Panc1 (cell line): ENCODE measurements around the gene ATG10. TPM values are rescaled to one million over a fixed set of nuclear protein-coding genes. Genes with fewer than 3 reads are reported as not detected.
A peak's percentile ranks its signal among the peaks of the same experiment; 100 is the strongest.

Experiments used
- ATAC-seq: fragments of 200-7000 bp; cut with Tn5 transposase; 2 replicates; pipeline ENCODE4 v1.9.1; 2020; ENCODE audit warnings: mild to moderate bottlenecking, moderate library complexity
- BruUV-seq: library from RNA; stranded (reverse); fragments of 400-500 nt; replicated peaks from 2 replicates; lab custom pipeline; 2021; lab: Mats Ljungman, UMichigan
- CTCF ChIA-PET: fragments of 300-600 bp; sonication (Branson Sonifier 250); formaldehyde crosslinking; loops from one replicate; lab custom pipeline; 2022; ENCODE audit warnings: antibody characterized with exemption; lab: Charles Lee
- POLR2A ChIA-PET: fragments of 300-600 bp; sonication (Branson Sonifier 250); formaldehyde crosslinking; loops from one replicate; lab custom pipeline; 2022; ENCODE audit warnings: antibody characterized with exemption; lab: Charles Lee
- DNase-seq: peaks from one replicate; pipeline ENCODE4 v3.0.0-alpha.2; 2010; ENCODE audit warnings: low read depth, low spot score
- H3K27ac ChIP-seq: 2 replicates; pipeline ENCODE4 v1.5.1; 2011; ENCODE audit warnings: mild to moderate bottlenecking, low read length, inconsistent platforms
- H3K27me3 ChIP-seq: fragments of 200-500 bp; sonication (Bioruptor generic); 2 replicates; pipeline ENCODE4 v1.6.0; 2014; ENCODE audit warnings: low read length, inconsistent platforms; ENCODE audit not compliant: control insufficient read depth, insufficient read depth
- H3K36me3 ChIP-seq: fragments of 200-500 bp; sonication (Bioruptor generic); 2 replicates; pipeline ENCODE4 v1.5.1; 2014; ENCODE audit warnings: inconsistent platforms, mild to moderate bottlenecking, low read length, moderate library complexity; ENCODE audit not compliant: control insufficient read depth, insufficient read depth
- H3K4me1 ChIP-seq: 2 replicates; pipeline ENCODE4 v1.5.1; 2011; ENCODE audit warnings: inconsistent platforms, mild to moderate bottlenecking, low read length, moderate library complexity; ENCODE audit not compliant: control insufficient read depth, insufficient read depth
- H3K4me3 ChIP-seq, 2 experiments: 2 replicates each; pipeline ENCODE4 v1.5.1; 2011 to 2012; ENCODE audit warnings: low read depth in 2 of 2, low read length in 2 of 2, mild to moderate bottlenecking in 2 of 2, inconsistent platforms in 1 of 2, moderate library complexity in 1 of 2
- H3K9me3 ChIP-seq: fragments of 200-500 bp; sonication (Bioruptor generic); 2 replicates; pipeline ENCODE4 v1.5.1; 2014; ENCODE audit warnings: low read depth, mild to moderate bottlenecking, inconsistent platforms, low read length, moderate library complexity; ENCODE audit not compliant: control insufficient read depth, insufficient read depth
- POLR2AphosphoS5 ChIP-seq: IDR thresholded peaks from 2 replicates; pipeline ENCODE4 v1.6.1; 2012; ENCODE audit warnings: mild to moderate bottlenecking, low read depth, low read length, moderate library complexity
- REST ChIP-seq, 2 experiments: IDR thresholded peaks; 2 replicates each; pipeline ENCODE4 v1.6.1; 2011 to 2012; ENCODE audit warnings: low read depth in 2 of 2, control low read depth in 1 of 2, low read length in 1 of 2, mild to moderate bottlenecking in 1 of 2, moderate library complexity in 1 of 2; ENCODE audit not compliant: insufficient read depth in 1 of 2
- SIN3A ChIP-seq: IDR thresholded peaks from 2 replicates; pipeline ENCODE4 v1.6.1; 2012; ENCODE audit warnings: low read depth, mild to moderate bottlenecking, low read length, moderate library complexity, borderline replicate concordance; ENCODE audit not compliant: insufficient read depth
- TCF7L2 ChIP-seq: IDR thresholded peaks from 2 replicates; pipeline ENCODE4 v1.6.1; 2011; ENCODE audit warnings: mild to moderate bottlenecking, low read depth, low read length, inconsistent platforms
- in situ Hi-C: cut with HindIII; loops from 2 replicates; pipeline ENCODE4 v1.10.0; 2016; ENCODE audit warnings: low sequenced_read_pairs, low pct_unique_long_range_greater_than_20kb
- intact Hi-C: fragments of 100-400 bp; cut with micrococcal nuclease; formaldehyde crosslinking; loops from one replicate; pipeline ENCODE4 v1.10.0; 2022; ENCODE audit not compliant: unreplicated experiment
- total RNA-seq: library from RNA; stranded (reverse); gene quantifications from one replicate; pipeline ENCODE4 v1.2.1, GENCODE V29; 2021; ENCODE audit not compliant: unreplicated experiment
- TF ChIP-seq, protein P1 (sequence below): fragments of 450-650 bp; IDR thresholded peaks from 2 replicates; pipeline ENCODE4 v1.5.1; 2017; ENCODE audit warnings: mild to moderate bottlenecking

The ATG10 gene
- total RNA-seq, 1 experiment from 2014 or later: 14.0 TPM

DNA sequence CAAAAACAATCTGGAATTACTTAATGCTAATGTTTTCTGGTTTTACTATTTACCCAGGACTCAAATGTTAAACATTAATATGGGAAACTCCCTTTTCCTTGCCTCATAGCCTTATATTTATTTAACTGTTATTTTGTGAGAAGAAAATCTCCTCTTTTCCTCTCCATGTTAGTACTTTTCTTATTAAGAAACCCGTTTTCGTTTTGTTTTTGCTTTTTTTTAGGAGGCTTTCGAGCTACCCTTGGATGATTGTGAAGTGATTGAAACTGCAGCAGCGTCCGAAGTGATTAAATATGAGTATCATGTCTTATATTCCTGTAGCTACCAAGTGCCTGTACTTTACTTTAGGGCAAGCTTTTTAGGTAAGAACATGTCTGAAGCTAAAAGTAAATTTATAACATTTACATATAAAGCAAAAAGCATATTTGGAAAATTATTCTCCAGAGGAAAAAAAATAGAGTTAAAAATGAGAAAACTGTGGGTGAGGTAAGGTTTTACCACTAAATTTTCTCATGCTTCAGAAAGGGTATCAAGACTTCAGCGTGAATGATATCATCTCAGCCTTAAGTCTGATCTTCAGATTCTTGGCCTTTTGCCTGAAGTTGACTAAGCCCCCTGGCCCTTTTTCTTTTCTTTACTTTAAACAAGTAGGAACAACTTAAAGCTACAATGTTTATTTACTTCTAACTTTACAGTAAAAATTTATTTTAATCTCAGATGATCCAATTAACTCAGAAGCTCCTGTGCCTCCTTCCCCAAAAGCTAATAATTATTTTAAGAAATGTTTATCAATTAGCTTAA, 192.6 kb downstream of the ATG10 start:
- Histone ChIP-seq H3K4me1 (peaks cover 4% of the 10 kb centered on the region; the same call in 1 of the 2 replicates), H3K27ac (peak overlapping the region; percentile 45; the same call in 1 of the 2 replicates), H3K27me3 (no peaks in the 10 kb centered on the region), H3K36me3 (no peaks in the 10 kb centered on the region; the same call in 1 of the 2 replicates), H3K9me3 (no peaks in the 10 kb centered on the region), H3K4me3 (no peak overlapping the region)
- TF ChIP-seq SIN3A: no peak
- TF ChIP-seq POLR2AphosphoS5: no peak
- TF ChIP-seq TCF7L2: no peak
- TF ChIP-seq, protein P1, sequence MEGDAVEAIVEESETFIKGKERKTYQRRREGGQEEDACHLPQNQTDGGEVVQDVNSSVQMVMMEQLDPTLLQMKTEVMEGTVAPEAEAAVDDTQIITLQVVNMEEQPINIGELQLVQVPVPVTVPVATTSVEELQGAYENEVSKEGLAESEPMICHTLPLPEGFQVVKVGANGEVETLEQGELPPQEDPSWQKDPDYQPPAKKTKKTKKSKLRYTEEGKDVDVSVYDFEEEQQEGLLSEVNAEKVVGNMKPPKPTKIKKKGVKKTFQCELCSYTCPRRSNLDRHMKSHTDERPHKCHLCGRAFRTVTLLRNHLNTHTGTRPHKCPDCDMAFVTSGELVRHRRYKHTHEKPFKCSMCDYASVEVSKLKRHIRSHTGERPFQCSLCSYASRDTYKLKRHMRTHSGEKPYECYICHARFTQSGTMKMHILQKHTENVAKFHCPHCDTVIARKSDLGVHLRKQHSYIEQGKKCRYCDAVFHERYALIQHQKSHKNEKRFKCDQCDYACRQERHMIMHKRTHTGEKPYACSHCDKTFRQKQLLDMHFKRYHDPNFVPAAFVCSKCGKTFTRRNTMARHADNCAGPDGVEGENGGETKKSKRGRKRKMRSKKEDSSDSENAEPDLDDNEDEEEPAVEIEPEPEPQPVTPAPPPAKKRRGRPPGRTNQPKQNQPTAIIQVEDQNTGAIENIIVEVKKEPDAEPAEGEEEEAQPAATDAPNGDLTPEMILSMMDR: no peak
- no peak for TF ChIP-seq REST (IDR thresholded peaks at IDR 0.05; ENCODE audit: insufficient read depth in 1 of 2, low read depth in 2 of 2, low read length in 1 of 2)
- intact Hi-C loops (loop anchor here (10.0 kb wide), 1 partner anchor 420 kb away; no protein-coding TSS in a partner anchor), in situ Hi-C loops (no loop called here)
- BruUV-seq: no TSS peak
- CTCF ChIA-PET: interaction anchor here (0.7 to 1.2 kb wide), 2 partner anchors 656 to 1147 kb away, joined by 3 to 5 read pairs; no protein-coding TSS in a partner anchor
- POLR2A ChIA-PET: interaction anchor here (0.6 kb wide), 3 partner anchors 10 to 442 kb away, joined by 8 to 15 read pairs (median 14); no protein-coding TSS in a partner anchor
- DNase-seq: no peak
- ATAC-seq: no peak

- DNase-seq: no peak
- H3K4me1 ChIP-seq: peaks cover 4% of the 10 kb centered on the region; the same call in 1 of the 2 replicates
- ChIA-PET POLR2A (interaction anchor here (0.6 kb wide), 3 partner anchors 11 to 443 kb away, joined by 8 to 15 read pairs (median 14); no protein-coding TSS in a partner anchor), CTCF (interaction anchor here (0.6 to 1.4 kb wide), 6 partner anchors 56 to 658 kb away, joined by 4 to 5 read pairs (median 5); no protein-coding TSS in a partner anchor)
- no peak for ATAC-seq
- no peaks in the 10 kb centered on the region for H3K9me3 ChIP-seq
- H3K36me3 ChIP-seq: no peaks in the 10 kb centered on the region; the same call in 1 of the 2 replicates
- no TSS peak for BruUV-seq
- intact Hi-C loops (loop anchor here (10.0 kb wide), 1 partner anchor 420 kb away; no protein-coding TSS in a partner anchor), in situ Hi-C loops (no loop called here)
- TF ChIP-seq REST (IDR thresholded peaks at IDR 0.05; ENCODE audit: insufficient read depth in 1 of 2, low read depth in 2 of 2, low read length in 1 of 2) (no peak), POLR2AphosphoS5 (no peak), SIN3A (no peak), TCF7L2 (no peak)
- TF ChIP-seq, protein P1: no peak
- H3K27ac ChIP-seq: no peak overlapping the region
- H3K27me3 ChIP-seq: no peaks in the 10 kb centered on the region
- no peak overlapping the region for H3K4me3 ChIP-seq
Observed at GRCh38 chr5:82164977-82165713, 193.3 kb downstream of the ATG10 start.
